ENCODE measurements around the gene CELA3B. TPM values are rescaled to one million over a fixed set of nuclear protein-coding genes. Genes with fewer than 3 reads are reported as not detected.
"Not testable (repeated sequence)": the region's sequence is repeated elsewhere in the genome, so short reads cannot be mapped to it uniquely, and the experiment has no call there.

CELA3B gene
- total and polyA plus RNA-seq, 2 donors from 2014 or later = not detected

DNA sequence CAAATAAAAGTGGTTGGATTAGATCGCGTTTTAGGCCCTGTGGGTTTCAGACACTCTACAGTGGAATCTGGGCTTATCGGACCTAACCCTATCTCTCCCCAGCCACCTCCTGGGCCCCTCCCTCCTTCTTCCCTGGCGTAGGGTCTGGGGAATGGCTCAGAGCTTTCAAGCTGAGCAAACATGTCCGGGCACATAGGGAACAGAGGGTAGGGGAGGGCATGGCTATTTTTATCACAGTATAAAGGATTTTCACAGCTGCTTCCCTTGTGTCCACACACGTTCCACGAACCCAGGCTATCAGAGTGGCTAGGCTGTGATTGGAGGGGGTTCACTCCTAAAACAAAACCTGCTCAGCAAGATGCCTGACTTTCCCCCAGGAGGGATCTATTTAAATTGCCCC is 22.8 kb downstream of the CELA3B start:
- H3K4me3 ChIP-seq (ENCODE audit: low read length in 3 of 3); H3K9me3 ChIP-seq (ENCODE audit: control insufficient read depth in 2 of 3, insufficient read depth in 1 of 3, low read length in 3 of 3); H3K27ac ChIP-seq (ENCODE audit: low read depth in 2 of 2, low read length in 2 of 2); H3K36me3 ChIP-seq (ENCODE audit: control insufficient read depth in 2 of 3, insufficient read depth in 3 of 3, low read length in 3 of 3); H3K27me3 ChIP-seq (ENCODE audit: control insufficient read depth, insufficient read depth, low read length); H3K4me1 ChIP-seq (ENCODE audit: control insufficient read depth in 2 of 3, insufficient read depth in 2 of 3, low read depth in 1 of 3, low read length in 3 of 3); intact Hi-C loops (cut with DNase I); H3K9ac ChIP-seq (ENCODE audit: low read length in 3 of 3); FAIRE-seq: not testable (repeated sequence)
- peak in 1 of 5 donors; percentile 12 for DNase-seq

- no peak for FAIRE-seq
- H3K4me1 ChIP-seq (ENCODE audit: control insufficient read depth in 2 of 3, insufficient read depth in 2 of 3, low read depth in 1 of 3, low read length in 3 of 3) = no peaks in the 10 kb centered on the region
- H3K27ac ChIP-seq (ENCODE audit: low read depth in 2 of 2, low read length in 2 of 2) = no peak within 1 kb of the TSS
- no peaks in the 10 kb centered on the region for H3K36me3 ChIP-seq (ENCODE audit: control insufficient read depth in 2 of 3, insufficient read depth in 3 of 3, low read length in 3 of 3)
- H3K4me3 ChIP-seq (ENCODE audit: low read length in 3 of 3) = no peak within 1 kb of the TSS
- H3K9me3 ChIP-seq (ENCODE audit: control insufficient read depth in 2 of 3, insufficient read depth in 1 of 3, low read length in 3 of 3) = no peaks in the 10 kb centered on the region
- intact Hi-C loops (cut with DNase I) = no loop called here
- DNase-seq = peak in 1 of 5 donors; percentile 32
- no peak for TF ChIP-seq CTCF (IDR thresholded peaks at IDR 0.05; ENCODE audit: borderline replicate concordance, extremely low read depth, insufficient read depth)
- H3K9ac ChIP-seq (ENCODE audit: low read length in 3 of 3) = no peak within 1 kb of the TSS
- H3K27me3 ChIP-seq (ENCODE audit: control insufficient read depth, insufficient read depth, low read length) = no peaks in the 10 kb centered on the region
Observed at GRCh38 chr1:22001409-22001808, 24.6 kb downstream of the CELA3B start, which contains the start of gene CELA3A. TSS of gene CELA3A (plus strand) at chr1:22001657. CDS start at chr1:22001675, 18 bp downstream.

- intact Hi-C loops (cut with DNase I); H3K4me3 ChIP-seq (ENCODE audit: low read length in 3 of 3); H3K9me3 ChIP-seq (ENCODE audit: control insufficient read depth in 2 of 3, insufficient read depth in 1 of 3, low read length in 3 of 3); H3K27me3 ChIP-seq (ENCODE audit: control insufficient read depth, insufficient read depth, low read length); FAIRE-seq; H3K27ac ChIP-seq (ENCODE audit: low read depth in 2 of 2, low read length in 2 of 2); H3K36me3 ChIP-seq (ENCODE audit: control insufficient read depth in 2 of 3, insufficient read depth in 3 of 3, low read length in 3 of 3); H3K4me1 ChIP-seq (ENCODE audit: control insufficient read depth in 2 of 3, insufficient read depth in 2 of 3, low read depth in 1 of 3, low read length in 3 of 3); H3K9ac ChIP-seq (ENCODE audit: low read length in 3 of 3): not testable (repeated sequence)
- DNase-seq = peak in 1 of 5 donors; percentile 22
Observed at GRCh38 chr1:22002461-22002860, 25.6 kb downstream of the CELA3B start.

GRCh38 chr1:22002875-22003274 is 26.1 kb downstream of the CELA3B start:
- DNase-seq = peak in 1 of 5 donors; percentile 29
- H3K27ac ChIP-seq (ENCODE audit: low read depth in 2 of 2, low read length in 2 of 2); H3K4me3 ChIP-seq (ENCODE audit: low read length in 3 of 3); H3K36me3 ChIP-seq (ENCODE audit: control insufficient read depth in 2 of 3, insufficient read depth in 3 of 3, low read length in 3 of 3); H3K9ac ChIP-seq (ENCODE audit: low read length in 3 of 3); H3K27me3 ChIP-seq (ENCODE audit: control insufficient read depth, insufficient read depth, low read length); H3K4me1 ChIP-seq (ENCODE audit: control insufficient read depth in 2 of 3, insufficient read depth in 2 of 3, low read depth in 1 of 3, low read length in 3 of 3); H3K9me3 ChIP-seq (ENCODE audit: control insufficient read depth in 2 of 3, insufficient read depth in 1 of 3, low read length in 3 of 3); FAIRE-seq; intact Hi-C loops (cut with DNase I): not testable (repeated sequence)

GRCh38 chr1:22003959-22004358 is 27.1 kb downstream of the CELA3B start:
- H3K9ac ChIP-seq (ENCODE audit: low read length in 3 of 3); DNase-seq; H3K4me3 ChIP-seq (ENCODE audit: low read length in 3 of 3); H3K36me3 ChIP-seq (ENCODE audit: control insufficient read depth in 2 of 3, insufficient read depth in 3 of 3, low read length in 3 of 3); intact Hi-C loops (cut with DNase I); H3K4me1 ChIP-seq (ENCODE audit: control insufficient read depth in 2 of 3, insufficient read depth in 2 of 3, low read depth in 1 of 3, low read length in 3 of 3); H3K9me3 ChIP-seq (ENCODE audit: control insufficient read depth in 2 of 3, insufficient read depth in 1 of 3, low read length in 3 of 3); FAIRE-seq; H3K27me3 ChIP-seq (ENCODE audit: control insufficient read depth, insufficient read depth, low read length); H3K27ac ChIP-seq (ENCODE audit: low read depth in 2 of 2, low read length in 2 of 2): not testable (repeated sequence)

- H3K9me3 ChIP-seq (ENCODE audit: control insufficient read depth in 2 of 3, insufficient read depth in 1 of 3, low read length in 3 of 3); intact Hi-C loops (cut with DNase I); H3K9ac ChIP-seq (ENCODE audit: low read length in 3 of 3); H3K4me3 ChIP-seq (ENCODE audit: low read length in 3 of 3); H3K4me1 ChIP-seq (ENCODE audit: control insufficient read depth in 2 of 3, insufficient read depth in 2 of 3, low read depth in 1 of 3, low read length in 3 of 3); H3K27me3 ChIP-seq (ENCODE audit: control insufficient read depth, insufficient read depth, low read length); H3K36me3 ChIP-seq (ENCODE audit: control insufficient read depth in 2 of 3, insufficient read depth in 3 of 3, low read length in 3 of 3); H3K27ac ChIP-seq (ENCODE audit: low read depth in 2 of 2, low read length in 2 of 2); FAIRE-seq: not testable (repeated sequence)
- DNase-seq = peak in 3 of 5 donors; percentile 10 to 58 (median 32)
Observed at GRCh38 chr1:22005261-22006149, 28.7 kb downstream of the CELA3B start.

DNA sequence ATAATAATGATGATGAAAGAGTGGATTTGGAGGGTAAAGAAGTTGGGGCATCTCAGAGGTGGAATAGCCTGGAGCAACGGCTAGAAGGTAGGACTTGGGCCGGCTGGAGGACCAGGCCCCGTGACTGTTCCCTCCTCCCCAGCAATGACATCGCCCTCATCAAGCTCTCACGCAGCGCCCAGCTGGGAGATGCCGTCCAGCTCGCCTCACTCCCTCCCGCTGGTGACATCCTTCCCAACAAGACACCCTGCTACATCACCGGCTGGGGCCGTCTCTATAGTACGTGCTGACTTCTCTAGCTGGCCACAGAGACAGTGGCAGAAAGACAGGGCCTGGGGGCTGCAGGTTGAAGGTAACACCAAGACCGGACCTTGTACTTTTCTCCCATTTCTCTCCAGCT is 29.9 kb downstream of the CELA3B start:
- not testable (repeated sequence) for FAIRE-seq; H3K36me3 ChIP-seq (ENCODE audit: control insufficient read depth in 2 of 3, insufficient read depth in 3 of 3, low read length in 3 of 3); H3K4me3 ChIP-seq (ENCODE audit: low read length in 3 of 3)

More for the DNA sequence above, 29.9 kb downstream of the CELA3B start:
- intact Hi-C loops (cut with DNase I); H3K4me1 ChIP-seq (ENCODE audit: control insufficient read depth in 2 of 3, insufficient read depth in 2 of 3, low read depth in 1 of 3, low read length in 3 of 3); H3K9me3 ChIP-seq (ENCODE audit: control insufficient read depth in 2 of 3, insufficient read depth in 1 of 3, low read length in 3 of 3); H3K27ac ChIP-seq (ENCODE audit: low read depth in 2 of 2, low read length in 2 of 2); H3K9ac ChIP-seq (ENCODE audit: low read length in 3 of 3); H3K27me3 ChIP-seq (ENCODE audit: control insufficient read depth, insufficient read depth, low read length): not testable (repeated sequence)
- peak in 1 of 5 donors; percentile 45 for DNase-seq

All from kidney (tissue), 14 donors.